SK-N-SH (cell line): ENCODE data around the gene GYPC.

Experiments
- CTCF ChIP-seq: fragments of 200-600 bp; sonication (generic); IDR thresholded peaks from 2 replicates; pipeline ENCODE4 v1.6.1; 2017; ENCODE audit warnings: antibody characterized with exemption, mild to moderate bottlenecking, moderate library complexity
- ZBTB33 ChIP-seq: IDR thresholded peaks from 2 replicates; pipeline ENCODE4 v1.4.0; 2012; ENCODE audit warnings: low read depth, borderline replicate concordance

GRCh38 chr2:126645211-126645618 is 10.7 kb upstream of the GYPC start:
- TF ChIP-seq CTCF: no peak
- no peak for TF ChIP-seq ZBTB33
